MM.1S (cell line): ENCODE results near the gene ANKRD65.

Source experiments
- DNase-seq: peaks from one replicate; pipeline ENCODE4 v3.0.0-alpha.2; 2015
- H2AFZ ChIP-seq: fragments of 300-600 bp; sonication (generic); 2 replicates; pipeline ENCODE4 v1.6.0; 2016; ENCODE audit warnings: antibody characterized with exemption, low read length
- H3F3A ChIP-seq: fragments of 300-600 bp; sonication (generic); 2 replicates; pipeline ENCODE4 v1.6.1; 2016; ENCODE audit warnings: mild to moderate bottlenecking, antibody characterized with exemption, low read length, moderate library complexity, mixed read lengths; ENCODE audit not compliant: insufficient read depth
- H3K27ac ChIP-seq: fragments of 300-600 bp; sonication (generic); 2 replicates; pipeline ENCODE4 v1.5.1; 2016; ENCODE audit warnings: mild to moderate bottlenecking, low read length
- H3K27me3 ChIP-seq: fragments of 300-600 bp; sonication (generic); replicated peaks from 2 replicates; pipeline ENCODE4 v1.6.0; 2016; ENCODE audit warnings: low read length; ENCODE audit not compliant: insufficient read depth
- H3K36me3 ChIP-seq: fragments of 300-600 bp; sonication (generic); replicated peaks from 2 replicates; pipeline ENCODE4 v1.6.1; 2016; ENCODE audit warnings: mild to moderate bottlenecking, low read length, mixed read lengths; ENCODE audit not compliant: insufficient read depth
- H3K4me1 ChIP-seq: fragments of 300-600 bp; sonication (generic); 2 replicates; pipeline ENCODE4 v1.6.1; 2016; ENCODE audit warnings: low read length, mixed read lengths
- H3K4me2 ChIP-seq: fragments of 300-600 bp; sonication (generic); 2 replicates; pipeline ENCODE4 v1.6.0; 2016; ENCODE audit warnings: low read depth, low read length
- H3K4me3 ChIP-seq: fragments of 300-600 bp; sonication (generic); 2 replicates; pipeline ENCODE4 v1.5.1; 2016; ENCODE audit warnings: low read length, mixed read lengths
- H3K79me2 ChIP-seq: fragments of 300-600 bp; sonication (generic); 2 replicates; pipeline ENCODE4 v1.6.1; 2016; ENCODE audit warnings: mixed run types, low read length, mixed read lengths
- H3K9ac ChIP-seq: fragments of 300-600 bp; sonication (generic); 2 replicates; pipeline ENCODE4 v1.6.1; 2016; ENCODE audit warnings: low read length, mixed read lengths
- H3K9me2 ChIP-seq: fragments of 300-600 bp; sonication (generic); replicated peaks from 2 replicates; pipeline ENCODE4 v1.6.1; 2016; ENCODE audit warnings: mild to moderate bottlenecking, low read length, mixed read lengths; ENCODE audit not compliant: insufficient read depth
- H3K9me3 ChIP-seq: fragments of 300-600 bp; sonication (generic); replicated peaks from 2 replicates; pipeline ENCODE4 v1.6.1; 2016; ENCODE audit warnings: mild to moderate bottlenecking, low read length, mixed read lengths; ENCODE audit not compliant: insufficient read depth
- H4K20me1 ChIP-seq: fragments of 300-600 bp; sonication (generic); 2 replicates; pipeline ENCODE4 v1.6.1; 2016; ENCODE audit warnings: mild to moderate bottlenecking, low read length, moderate library complexity, mixed read lengths; ENCODE audit not compliant: insufficient read depth
- EZH2 ChIP-seq: fragments of 300-600 bp; sonication (generic); optimal IDR thresholded peaks from 2 replicates; pipeline ENCODE3; 2017; ENCODE audit warnings: low read depth, mild to moderate bottlenecking, antibody characterized with exemption, low read length, mixed read lengths
- EZH2phosphoT487 ChIP-seq: fragments of 300-600 bp; sonication (generic); IDR thresholded peaks from 2 replicates; pipeline ENCODE4 v1.6.1; 2018; ENCODE audit warnings: antibody characterized with exemption, low read length
- TF ChIP-seq, protein P1 (sequence below): fragments of 300-600 bp; sonication (generic); IDR thresholded peaks from 2 replicates; pipeline ENCODE4 v1.5.1; 2016; ENCODE audit warnings: antibody characterized with exemption, low read length, mixed read lengths

The ANKRD65 gene

DNA sequence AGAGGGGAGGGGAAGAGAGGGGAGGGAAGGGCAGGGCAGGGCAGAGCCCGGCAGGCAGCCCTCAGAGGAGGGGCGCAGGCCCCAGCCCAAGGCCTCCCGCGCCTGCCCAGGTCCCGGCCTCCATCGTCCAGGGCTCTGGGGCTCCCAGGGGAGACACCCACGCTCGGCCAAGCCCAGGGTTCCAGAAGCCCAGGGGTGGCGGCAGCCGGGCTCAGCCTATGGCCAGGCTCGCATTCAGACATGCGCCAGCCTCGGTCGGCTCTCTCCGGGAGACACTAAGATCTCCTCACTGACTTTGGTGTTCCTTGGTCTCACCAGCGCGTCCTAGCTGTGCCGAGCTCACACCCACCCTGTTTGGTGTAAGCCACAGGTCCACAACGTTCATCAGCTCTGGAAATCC lies 7.1 kb upstream of the ANKRD65 start:
- H3K4me2 ChIP-seq: no peak overlapping the region
- TF ChIP-seq EZH2phosphoT487 (no peak), EZH2 (no peak)
- TF ChIP-seq, protein P1, sequence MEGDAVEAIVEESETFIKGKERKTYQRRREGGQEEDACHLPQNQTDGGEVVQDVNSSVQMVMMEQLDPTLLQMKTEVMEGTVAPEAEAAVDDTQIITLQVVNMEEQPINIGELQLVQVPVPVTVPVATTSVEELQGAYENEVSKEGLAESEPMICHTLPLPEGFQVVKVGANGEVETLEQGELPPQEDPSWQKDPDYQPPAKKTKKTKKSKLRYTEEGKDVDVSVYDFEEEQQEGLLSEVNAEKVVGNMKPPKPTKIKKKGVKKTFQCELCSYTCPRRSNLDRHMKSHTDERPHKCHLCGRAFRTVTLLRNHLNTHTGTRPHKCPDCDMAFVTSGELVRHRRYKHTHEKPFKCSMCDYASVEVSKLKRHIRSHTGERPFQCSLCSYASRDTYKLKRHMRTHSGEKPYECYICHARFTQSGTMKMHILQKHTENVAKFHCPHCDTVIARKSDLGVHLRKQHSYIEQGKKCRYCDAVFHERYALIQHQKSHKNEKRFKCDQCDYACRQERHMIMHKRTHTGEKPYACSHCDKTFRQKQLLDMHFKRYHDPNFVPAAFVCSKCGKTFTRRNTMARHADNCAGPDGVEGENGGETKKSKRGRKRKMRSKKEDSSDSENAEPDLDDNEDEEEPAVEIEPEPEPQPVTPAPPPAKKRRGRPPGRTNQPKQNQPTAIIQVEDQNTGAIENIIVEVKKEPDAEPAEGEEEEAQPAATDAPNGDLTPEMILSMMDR: no peak
- DNase-seq: no peak

DNA sequence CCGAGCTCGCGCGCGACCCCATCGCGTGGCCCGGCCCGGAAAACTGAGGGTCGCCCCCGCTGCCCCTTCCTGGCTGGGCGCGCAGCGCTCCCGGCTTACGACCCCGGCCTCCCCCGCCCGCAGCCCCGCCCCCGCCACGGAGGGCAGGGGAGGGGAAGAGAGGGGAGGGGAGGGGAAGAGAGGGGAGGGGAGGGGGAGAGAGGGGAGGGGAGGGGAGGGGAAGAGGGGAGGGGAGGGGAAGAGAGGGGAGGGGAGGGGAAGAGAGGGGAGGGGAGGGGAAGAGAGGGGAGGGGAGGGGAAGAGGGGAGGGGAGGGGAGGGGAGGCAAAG lies 6.7 kb upstream of the ANKRD65 start:
- Histone ChIP-seq H3K4me1 (no peaks in the 10 kb centered on the region), H2AFZ (no peak overlapping the region), H3K79me2 (no peaks in the 10 kb centered on the region), H3K4me3 (no peak overlapping the region), H3K36me3 (no peaks in the 10 kb centered on the region), H3K27ac (no peak overlapping the region), H3K9ac (no peak overlapping the region), H3K27me3 (peaks cover 46% of the 10 kb centered on the region), H4K20me1 (no peaks in the 10 kb centered on the region), H3K9me2 (no peaks in the 10 kb centered on the region), H3F3A (no peaks in the 10 kb centered on the region), H3K9me3 (no peaks in the 10 kb centered on the region), H3K4me2 (no peak overlapping the region)
- TF ChIP-seq EZH2 (no peak), EZH2phosphoT487 (no peak)
- TF ChIP-seq, protein P1: no peak
- no peak for DNase-seq

More for the DNA sequence above, 7.1 kb upstream of the ANKRD65 start:
- H3K79me2 ChIP-seq: no peaks in the 10 kb centered on the region
- no peak overlapping the region for H2AFZ ChIP-seq
- no peak overlapping the region for H3K9ac ChIP-seq
- no peaks in the 10 kb centered on the region for H3K4me1 ChIP-seq
- H3K9me3 ChIP-seq: no peaks in the 10 kb centered on the region
- H3K27ac ChIP-seq: no peak overlapping the region
- no peak overlapping the region for H3K4me3 ChIP-seq
- H3K9me2 ChIP-seq: no peaks in the 10 kb centered on the region
- H3K36me3 ChIP-seq: no peaks in the 10 kb centered on the region
- H4K20me1 ChIP-seq: no peaks in the 10 kb centered on the region
- H3F3A ChIP-seq: no peaks in the 10 kb centered on the region
- H3K27me3 ChIP-seq: peaks cover 45% of the 10 kb centered on the region

DNA sequence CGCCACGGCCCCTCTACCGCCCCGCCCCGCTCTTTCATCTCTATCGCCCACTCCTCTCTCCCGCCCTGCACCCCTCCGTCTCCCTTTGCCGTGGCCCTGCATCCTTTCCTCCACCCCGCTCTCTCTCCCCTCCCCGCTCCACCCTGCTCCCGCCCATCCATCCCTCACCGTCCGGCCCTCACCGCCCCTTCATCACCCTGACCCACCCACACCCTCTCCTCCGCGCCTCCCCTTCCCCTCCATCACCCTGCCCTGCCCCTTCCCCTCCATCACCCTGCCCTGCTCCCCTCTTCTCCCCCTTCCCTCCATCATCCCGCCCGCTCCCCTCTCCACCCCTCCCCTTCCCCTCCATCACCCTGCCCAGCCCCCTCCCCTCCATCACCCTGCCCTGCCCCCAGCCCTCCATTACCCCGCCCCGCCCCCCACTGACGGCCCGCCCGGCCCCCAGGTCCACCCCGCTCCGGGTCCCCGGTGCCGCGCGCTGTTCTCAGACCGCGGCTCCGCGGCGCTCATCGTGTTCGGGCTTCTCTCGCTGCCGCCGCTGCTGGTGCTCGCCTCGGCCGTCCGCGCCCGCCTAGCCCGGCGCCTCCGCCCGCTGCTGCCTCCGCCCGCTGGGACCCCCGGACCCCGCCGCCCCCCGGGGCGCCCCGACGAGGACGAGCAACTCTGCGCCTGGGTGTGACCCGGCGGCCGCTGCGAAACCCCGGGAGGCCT lies 6.2 kb upstream of the ANKRD65 start:
- no peak for DNase-seq
- H3K27me3 ChIP-seq: peaks cover 51% of the 10 kb centered on the region
- no peaks in the 10 kb centered on the region for H3K36me3 ChIP-seq
- H3K27ac ChIP-seq: no peak overlapping the region
- H3K9me2 ChIP-seq: no peaks in the 10 kb centered on the region
- TF ChIP-seq EZH2 (no peak), EZH2phosphoT487 (no peak)
- TF ChIP-seq, protein P1: no peak
- H3K4me3 ChIP-seq: no peak overlapping the region
- H3K4me1 ChIP-seq: no peaks in the 10 kb centered on the region
- H2AFZ ChIP-seq: no peak overlapping the region
- H3K9ac ChIP-seq: no peak overlapping the region
- H3K79me2 ChIP-seq: no peaks in the 10 kb centered on the region
- H4K20me1 ChIP-seq: no peaks in the 10 kb centered on the region
- H3K4me2 ChIP-seq: no peak overlapping the region
- no peaks in the 10 kb centered on the region for H3K9me3 ChIP-seq
- H3F3A ChIP-seq: no peaks in the 10 kb centered on the region
